Right lobe of liver (tissue), 4 donors: ENCODE data around the gene DHRSX.
"Not testable (repeated sequence)": the region's sequence is repeated elsewhere in the genome, so short reads cannot be mapped to it uniquely, and the experiment has no call there.

Experiments used
- CTCF ChIP-seq, 4 donors: fragments of 200-600 bp in 3 of 4; fragments of 450-650 bp in 1 of 4; IDR thresholded peaks; one replicate each; pipeline versions ENCODE4 v1.5.1 to v1.8.0; 2016 to 2022; ENCODE audit warnings: antibody characterized with exemption in 4 of 4, mild to moderate bottlenecking in 2 of 4
- POLR2A ChIP-seq: fragments of 450-650 bp; IDR thresholded peaks from one replicate; pipeline ENCODE4 v1.6.1; 2017; ENCODE audit warnings: antibody characterized with exemption, mild to moderate bottlenecking
- donor health status: DM: no; HTN: no; CAD: no.
- donor health status: DM: no; HTN: no; CAD: no.
- donor health status: DM: no; HTN: yes; CAD: no.

GRCh38 chrX:2469852-2470251 lies 30.9 kb downstream of the DHRSX start:
- TF ChIP-seq CTCF (IDR thresholded peaks at IDR 0.05); POLR2A: not testable (repeated sequence)
